Lower lobe of right lung (tissue), 2 donors: ENCODE measurements around the gene MYLK. TPM values are rescaled to one million over a fixed set of nuclear protein-coding genes. Genes with fewer than 3 reads are reported as not detected.

Experiments used
- ATAC-seq, 2 donors: fragments of 200-7000 bp; cut with Tn5 transposase; one replicate each; pipeline ENCODE4 v1.9.1; 2020 to 2022; ENCODE audit warnings: mild to moderate bottlenecking in 2 of 2, moderate library complexity in 2 of 2
- DNase-seq: peaks from one replicate; pipeline ENCODE4 v3.0.0-alpha.2; 2020
- H3K27ac ChIP-seq: fragments of 200-600 bp; one replicate; pipeline ENCODE4 v1.8.0; 2022
- H3K27me3 ChIP-seq: fragments of 200-600 bp; one replicate; pipeline ENCODE4 v1.8.0; 2022; ENCODE audit warnings: low read depth
- H3K36me3 ChIP-seq: fragments of 200-600 bp; one replicate; pipeline ENCODE4 v1.8.0; 2022; ENCODE audit warnings: mild to moderate bottlenecking
- H3K4me1 ChIP-seq: fragments of 200-600 bp; one replicate; pipeline ENCODE4 v1.8.0; 2022
- H3K4me3 ChIP-seq: fragments of 200-600 bp; one replicate; pipeline ENCODE4 v1.8.0; 2022; ENCODE audit warnings: mild to moderate bottlenecking
- H3K9me3 ChIP-seq: fragments of 200-600 bp; one replicate; pipeline ENCODE4 v1.8.0; 2022
- CTCF ChIP-seq: fragments of 200-600 bp; IDR thresholded peaks from one replicate; pipeline ENCODE4 v1.8.0; 2022; ENCODE audit warnings: antibody characterized with exemption, mild to moderate bottlenecking
- intact Hi-C: fragments of 100-400 bp; cut with DNase I; formaldehyde crosslinking; loops from one replicate; pipeline ENCODE4 v1.11.0; 2022
- total RNA-seq: library from RNA; stranded (reverse); fragmentation: NEBNext Ultra II Directional; extraction: Animal tissue kit (Norgen Biotek cat#: 25700); gene quantifications from one replicate; pipeline ENCODE4 v1.2.1, GENCODE V29; 2021
- donor health status: DM: no; HTN: yes; CAD: no; lungs with severe emphysema.

Gene MYLK
- total RNA-seq, 1 donor from 2014 or later, result 156 TPM

GRCh38 chr3:123564056-123564455 is 320.1 kb downstream of the MYLK start:
- H3K4me1 ChIP-seq, result peaks cover 1% of the 10 kb centered on the region
- no peak overlapping the region for H3K4me3 ChIP-seq
- no peaks in the 10 kb centered on the region for H3K9me3 ChIP-seq
- intact Hi-C loops, result no loop called here
- H3K27me3 ChIP-seq, result no peaks in the 10 kb centered on the region
- peaks cover 16% of the 10 kb centered on the region for H3K36me3 ChIP-seq
- TF ChIP-seq CTCF, result no peak
- ATAC-seq (no peak), DNase-seq (no peak)
- H3K27ac ChIP-seq, result no peak overlapping the region

GRCh38 chr3:123562547-123562946 is 321.6 kb downstream of the MYLK start:
- intact Hi-C loops, result no loop called here
- Histone ChIP-seq H3K4me3 (no peak overlapping the region), H3K27me3 (no peaks in the 10 kb centered on the region), H3K27ac (no peak overlapping the region), H3K36me3 (peaks cover 16% of the 10 kb centered on the region), H3K4me1 (peaks cover 9% of the 10 kb centered on the region), H3K9me3 (no peaks in the 10 kb centered on the region)
- ATAC-seq (no peak), DNase-seq (no peak)
- TF ChIP-seq CTCF, result no peak

- Histone ChIP-seq H3K27ac (no peak overlapping the region), H3K9me3 (no peaks in the 10 kb centered on the region), H3K27me3 (no peaks in the 10 kb centered on the region), H3K36me3 (peaks cover 16% of the 10 kb centered on the region), H3K4me1 (peaks cover 9% of the 10 kb centered on the region), H3K4me3 (no peak overlapping the region)
- DNase-seq, result no peak
- ATAC-seq, result no peak
- intact Hi-C loops, result no loop called here
- no peak for TF ChIP-seq CTCF
Observed at GRCh38 chr3:123561188-123561587, 322.9 kb downstream of the MYLK start.

Other genes with a start within 250 kb of the MYLK start
- gene CCDC14, start 76.9 kb upstream of the MYLK start, total RNA-seq, result 36.8 TPM
- not detected for gene ROPN1, start 107.8 kb upstream of the MYLK start, total RNA-seq
- 15.4 TPM for gene KALRN, start 149.0 kb upstream of the MYLK start, total RNA-seq